Bronchial epithelial cell (primary cell): ENCODE data around the gene MYO1H. TPM values are rescaled to one million over a fixed set of nuclear protein-coding genes. Genes with fewer than 3 reads are reported as not detected.

ENCODE experiments used
- DNase-seq: peaks from one replicate; pipeline ENCODE4 v3.0.0-alpha.2; 2010; ENCODE audit warnings: low read depth
- FAIRE-seq: peaks from 2 replicates; lab custom pipeline; 2011; peaks lifted over from hg19 to GRCh38; lab: Jason Lieb, UNC
- H3K27me3 ChIP-seq: 2 replicates; pipeline ENCODE4 v1.5.1; 2011; ENCODE audit warnings: low read length; ENCODE audit not compliant: control insufficient read depth, insufficient read depth
- H3K36me3 ChIP-seq: 2 replicates; pipeline ENCODE4 v1.5.1; 2011; ENCODE audit warnings: low read length; ENCODE audit not compliant: control insufficient read depth, insufficient read depth
- H3K4me3 ChIP-seq: 2 replicates; pipeline ENCODE4 v1.5.1; 2011; ENCODE audit warnings: mild to moderate bottlenecking, low read depth, low read length, control low read depth
- CTCF ChIP-seq: IDR thresholded peaks from 2 replicates; pipeline ENCODE4 v1.5.1; 2011; ENCODE audit warnings: mild to moderate bottlenecking, moderate library complexity, low read length, control low read depth, inconsistent platforms; ENCODE audit not compliant: insufficient read depth, severe bottlenecking
- total RNA-seq: library from RNA; depleted of rRNA; stranded (reverse); fragments of >200 nt; gene quantifications from 2 replicates; pipeline ENCODE4 v1.2.1, GENCODE V29; 2014

The MYO1H gene
- total RNA-seq, 1 donor from 2014 or later: not detected

- Histone ChIP-seq H3K36me3 (no peaks in the 10 kb centered on the region), H3K4me3 (no peak overlapping the region), H3K27me3 (no peaks in the 10 kb centered on the region)
- no peak for FAIRE-seq
- TF ChIP-seq CTCF: no peak
- DNase-seq: no peak
These were observed 18.7 kb upstream of the MYO1H start for GRCh38 chr12:109329003-109329402.

- no peak for FAIRE-seq
- no peak for DNase-seq
- no peaks in the 10 kb centered on the region for H3K27me3 ChIP-seq
- H3K4me3 ChIP-seq: no peak overlapping the region
- H3K36me3 ChIP-seq: no peaks in the 10 kb centered on the region
- TF ChIP-seq CTCF: no peak
These were observed 18.0 kb upstream of the MYO1H start for GRCh38 chr12:109329686-109330085.

GRCh38 chr12:109330282-109331230, 17.1 kb upstream of the MYO1H start:
- no peak for TF ChIP-seq CTCF
- Histone ChIP-seq H3K36me3 (no peaks in the 10 kb centered on the region), H3K27me3 (no peaks in the 10 kb centered on the region), H3K4me3 (no peak overlapping the region)
- DNase-seq: no peak
- FAIRE-seq: no peak

- Histone ChIP-seq H3K4me3 (no peak overlapping the region), H3K36me3 (no peaks in the 10 kb centered on the region), H3K27me3 (no peaks in the 10 kb centered on the region)
- TF ChIP-seq CTCF: no peak
- DNase-seq (no peak), FAIRE-seq (no peak)
These were observed 16.3 kb upstream of the MYO1H start for GRCh38 chr12:109331301-109331952.

- H3K27me3 ChIP-seq: no peaks in the 10 kb centered on the region
- no peak for FAIRE-seq
- DNase-seq: no peak
- no peak overlapping the region for H3K4me3 ChIP-seq
- no peaks in the 10 kb centered on the region for H3K36me3 ChIP-seq
- no peak for TF ChIP-seq CTCF
These were observed 12.8 kb upstream of the MYO1H start for GRCh38 chr12:109334887-109335286.
